Measurements from ENCODE around the gene CXXC5.

- TF ChIP-seq CTCF (IDR thresholded peaks at IDR 0.05; ENCODE audit: poor library complexity): peak; percentile 21
- TF ChIP-seq EZH2 (IDR thresholded peaks at IDR 0.05; ENCODE audit: borderline replicate concordance): no peak
Measured at GRCh38 chr5:139684881-139685749, 37.0 kb downstream of the CXXC5 start.
